NCI-H524 treated with DMSO at 0.1 percent for 48 hours (cell line): Measurements from ENCODE around the gene CERS5.
A peak's percentile ranks its signal among the peaks of the same experiment; 100 is the strongest.

Experiments used
- DNase-seq: peaks from one replicate; lab custom pipeline; 2025; lab: John Stamatoyannopoulos, UW

Gene CERS5

GRCh38 chr12:50127546-50127945 is 39.6 kb downstream of the CERS5 start:
- no peak for DNase-seq

- DNase-seq = no peak
Observed at GRCh38 chr12:50123203-50123602, 44.0 kb downstream of the CERS5 start.

- no peak for DNase-seq
Observed at GRCh38 chr12:50121641-50122040, 45.5 kb downstream of the CERS5 start.

GRCh38 chr12:50120953-50121352 is 46.2 kb downstream of the CERS5 start:
- DNase-seq = no peak

- no peak for DNase-seq
Observed at GRCh38 chr12:50120521-50120920, 46.6 kb downstream of the CERS5 start.

- no peak for DNase-seq
Observed at GRCh38 chr12:50119387-50119786, 47.8 kb downstream of the CERS5 start.

GRCh38 chr12:50117057-50117622 is 50.0 kb downstream of the CERS5 start:
- no peak for DNase-seq

GRCh38 chr12:50112456-50113218 is 54.5 kb downstream of the CERS5 start:
- no peak for DNase-seq

- DNase-seq = peak; percentile 97
Observed at GRCh38 chr12:50111693-50112455, 55.3 kb downstream of the CERS5 start, which contains the start of gene COX14. TSS of gene COX14 (plus strand) at chr12:50112236. CDS start at chr12:50120044, 7,808 bp downstream.

- no peak for DNase-seq
Observed at GRCh38 chr12:50111395-50111692, 55.8 kb downstream of the CERS5 start.

GRCh38 chr12:50110762-50111351 is 56.3 kb downstream of the CERS5 start:
- DNase-seq = no peak

- no peak for DNase-seq
Observed at GRCh38 chr12:50110127-50110761, 56.9 kb downstream of the CERS5 start.

- DNase-seq = no peak
Observed at GRCh38 chr12:50109319-50109718, 57.9 kb downstream of the CERS5 start.

- DNase-seq = no peak
Observed at GRCh38 chr12:50107416-50108268, 59.5 kb downstream of the CERS5 start.

- DNase-seq = no peak
Observed at GRCh38 chr12:50106907-50107306, 60.3 kb downstream of the CERS5 start.

GRCh38 chr12:50105913-50106450 is 61.2 kb downstream of the CERS5 start:
- no peak for DNase-seq

- no peak for DNase-seq
Observed at GRCh38 chr12:50104417-50105366, 62.5 kb downstream of the CERS5 start.

GRCh38 chr12:50103767-50104321 is 63.3 kb downstream of the CERS5 start, which contains the start of gene GPD1:
TSS of gene GPD1 (plus strand) at chr12:50104008. CDS start at chr12:50104051, 43 bp downstream.
- no peak for DNase-seq

- DNase-seq = no peak
Observed at GRCh38 chr12:50103351-50103750, 63.8 kb downstream of the CERS5 start.
